OCI-LY1 (cell line): Measurements from ENCODE around the gene DAZAP2.

Source experiments
- H2AFZ ChIP-seq: fragments of 200-600 bp; sonication (generic), shearing (Covaris generic); 2 replicates; pipeline ENCODE4 v1.6.0; 2014; ENCODE audit warnings: antibody characterized with exemption, mild to moderate bottlenecking, low read length
- H3F3A ChIP-seq: fragments of 200-600 bp; sonication (generic), shearing (Covaris generic); 2 replicates; pipeline ENCODE4 v1.6.0; 2014; ENCODE audit warnings: mild to moderate bottlenecking, antibody characterized with exemption, low read length, moderate library complexity; ENCODE audit not compliant: insufficient read depth
- H3K27ac ChIP-seq: fragments of 200-600 bp; sonication (generic); 2 replicates; pipeline ENCODE4 v1.5.1; 2014; ENCODE audit warnings: low read length, mixed run types, mild to moderate bottlenecking, low read depth; ENCODE audit not compliant: poor library complexity, severe bottlenecking
- H3K27me3 ChIP-seq: fragments of 200-600 bp; sonication (generic); 2 replicates; pipeline ENCODE4 v1.6.0; 2014; ENCODE audit warnings: antibody characterized with exemption, mild to moderate bottlenecking, low read length, moderate library complexity; ENCODE audit not compliant: insufficient read depth
- H3K36me3 ChIP-seq: fragments of 200-600 bp; sonication (generic); 2 replicates; pipeline ENCODE4 v1.6.1; 2014; ENCODE audit warnings: mild to moderate bottlenecking, antibody characterized with exemption, low read length, moderate library complexity, mixed read lengths; ENCODE audit not compliant: insufficient read depth
- H3K4me1 ChIP-seq: fragments of 200-600 bp; sonication (generic); 2 replicates; pipeline ENCODE4 v1.5.1; 2014; ENCODE audit warnings: mild to moderate bottlenecking, low read length, moderate library complexity; ENCODE audit not compliant: insufficient read depth, severe bottlenecking
- H3K4me2 ChIP-seq: fragments of 200-600 bp; sonication (generic), shearing (Covaris generic); 2 replicates; pipeline ENCODE4 v1.6.1; 2014; ENCODE audit warnings: low read length
- H3K4me3 ChIP-seq: fragments of 200-600 bp; sonication (generic); 2 replicates; pipeline ENCODE4 v1.5.1; 2014; ENCODE audit warnings: low read length, low read depth, mild to moderate bottlenecking, mixed read lengths; ENCODE audit not compliant: poor library complexity, severe bottlenecking
- H3K79me2 ChIP-seq: fragments of 200-600 bp; shearing (Covaris generic); 2 replicates; pipeline ENCODE4 v1.6.1; 2016; ENCODE audit warnings: mixed run types, low read length, mixed read lengths; ENCODE audit not compliant: insufficient read depth
- H3K9ac ChIP-seq: fragments of 200-600 bp; sonication (generic), shearing (Covaris generic); 2 replicates; pipeline ENCODE4 v1.6.1; 2014; ENCODE audit warnings: mild to moderate bottlenecking, low read length, mixed read lengths
- H3K9me2 ChIP-seq: fragments of 200-600 bp; sonication (generic), shearing (Covaris generic); 2 replicates; pipeline ENCODE4 v1.6.1; 2014; ENCODE audit warnings: low read depth, mild to moderate bottlenecking, low read length, mixed read lengths
- H3K9me3 ChIP-seq: fragments of 200-600 bp; shearing (Covaris generic); 2 replicates; pipeline ENCODE4 v1.6.1; 2014; ENCODE audit warnings: low read length, mixed read lengths
- H4K20me1 ChIP-seq: fragments of 200-600 bp; sonication (generic), shearing (Covaris generic); 2 replicates; pipeline ENCODE4 v1.6.0; 2016; ENCODE audit warnings: mild to moderate bottlenecking, low read length; ENCODE audit not compliant: insufficient read depth
- CTCF ChIP-seq: fragments of 200-600 bp; sonication (generic), shearing (Covaris generic); IDR thresholded peaks from 2 replicates; pipeline ENCODE4 v1.5.1; 2017; ENCODE audit warnings: mild to moderate bottlenecking, antibody characterized with exemption, low read length, moderate library complexity, mixed read lengths
- EZH2 ChIP-seq: fragments of 200-600 bp; sonication (generic), shearing (Covaris generic); IDR thresholded peaks from 2 replicates; pipeline ENCODE4 v1.8.0; 2017; ENCODE audit warnings: borderline replicate concordance, mixed run types, mild to moderate bottlenecking, antibody characterized with exemption, low read length, moderate library complexity, mixed read lengths

Gene DAZAP2

GRCh38 chr12:51191516-51192283, 46.9 kb upstream of the DAZAP2 start:
- H3K27ac ChIP-seq: no peak overlapping the region
- no peak overlapping the region for H3K4me2 ChIP-seq
- no peaks in the 10 kb centered on the region for H3F3A ChIP-seq
- no peaks in the 10 kb centered on the region for H3K79me2 ChIP-seq
- no peaks in the 10 kb centered on the region for H4K20me1 ChIP-seq
- TF ChIP-seq EZH2: no peak
- TF ChIP-seq CTCF: no peak
- no peaks in the 10 kb centered on the region for H3K9me2 ChIP-seq
- no peak overlapping the region for H3K9ac ChIP-seq
- no peaks in the 10 kb centered on the region for H3K4me1 ChIP-seq
- no peaks in the 10 kb centered on the region for H3K36me3 ChIP-seq
- no peaks in the 10 kb centered on the region for H3K27me3 ChIP-seq
- no peaks in the 10 kb centered on the region for H3K9me3 ChIP-seq
- H3K4me3 ChIP-seq: no peak overlapping the region
- no peak overlapping the region for H2AFZ ChIP-seq

- no peak overlapping the region for H3K27ac ChIP-seq
- H2AFZ ChIP-seq: no peak overlapping the region
- H3F3A ChIP-seq: no peaks in the 10 kb centered on the region
- TF ChIP-seq EZH2 (no peak), CTCF (no peak)
- H4K20me1 ChIP-seq: no peaks in the 10 kb centered on the region
- H3K9me3 ChIP-seq: no peaks in the 10 kb centered on the region
- H3K4me1 ChIP-seq: no peaks in the 10 kb centered on the region
- no peak overlapping the region for H3K4me2 ChIP-seq
- no peaks in the 10 kb centered on the region for H3K79me2 ChIP-seq
- H3K36me3 ChIP-seq: no peaks in the 10 kb centered on the region
- H3K9ac ChIP-seq: no peak overlapping the region
- H3K27me3 ChIP-seq: no peaks in the 10 kb centered on the region
- no peak overlapping the region for H3K4me3 ChIP-seq
- no peaks in the 10 kb centered on the region for H3K9me2 ChIP-seq
Measured at GRCh38 chr12:51192284-51192671, 46.3 kb upstream of the DAZAP2 start.

DNA sequence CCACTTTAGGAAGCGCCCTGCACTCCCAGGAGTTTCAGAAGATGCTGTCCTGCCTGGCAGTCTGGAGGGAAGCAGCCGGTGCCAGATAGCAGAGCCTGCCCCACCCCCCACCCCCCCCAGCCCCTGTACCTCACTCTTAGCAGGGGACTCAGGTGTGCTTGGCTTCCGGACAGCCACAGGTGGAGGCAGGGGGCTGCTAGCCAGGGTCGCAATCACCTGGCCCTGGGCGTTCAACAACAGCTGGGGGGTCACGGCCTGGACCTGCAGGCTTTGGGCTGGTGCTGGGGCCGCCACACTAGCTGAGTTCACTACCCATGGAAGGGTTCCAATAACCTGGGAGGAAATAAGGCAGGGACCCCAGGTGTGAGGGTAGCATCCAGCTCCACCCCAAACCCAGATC, 42.8 kb upstream of the DAZAP2 start:
- Histone ChIP-seq H3K79me2 (no peaks in the 10 kb centered on the region), H3K9ac (no peak overlapping the region), H4K20me1 (no peaks in the 10 kb centered on the region), H3K4me3 (no peak overlapping the region), H3K27ac (no peak overlapping the region), H3K9me3 (no peaks in the 10 kb centered on the region), H3K4me1 (no peaks in the 10 kb centered on the region), H3K4me2 (no peak overlapping the region), H3K9me2 (no peaks in the 10 kb centered on the region), H3K27me3 (0 out of 2 replicates have a peak, but pooled peaks cover 3% of the 10 kb centered on the region), H3F3A (no peaks in the 10 kb centered on the region), H2AFZ (no peak overlapping the region), H3K36me3 (no peaks in the 10 kb centered on the region)
- TF ChIP-seq CTCF: no peak
- no peak for TF ChIP-seq EZH2
